A172 (cell line): ENCODE measurements around the gene MAP4K1. TPM values are rescaled to one million over a fixed set of nuclear protein-coding genes. Genes with fewer than 3 reads are reported as not detected.
"Not testable (repeated sequence)": the region's sequence is repeated elsewhere in the genome, so short reads cannot be mapped to it uniquely, and the experiment has no call there.

Experiments
- DNase-seq: peaks from one replicate; pipeline ENCODE4 v3.0.0-alpha.2; 2015; ENCODE audit warnings: low spot score
- total RNA-seq: library from RNA; depleted of rRNA; stranded (reverse); fragments of >200 nt; shearing (Covaris generic); gene quantifications from 2 replicates; pipeline ENCODE4 v1.2.3, GENCODE V29; 2014

MAP4K1 gene
- total RNA-seq, 1 experiment from 2014 or later, result 1.4 TPM

DNA sequence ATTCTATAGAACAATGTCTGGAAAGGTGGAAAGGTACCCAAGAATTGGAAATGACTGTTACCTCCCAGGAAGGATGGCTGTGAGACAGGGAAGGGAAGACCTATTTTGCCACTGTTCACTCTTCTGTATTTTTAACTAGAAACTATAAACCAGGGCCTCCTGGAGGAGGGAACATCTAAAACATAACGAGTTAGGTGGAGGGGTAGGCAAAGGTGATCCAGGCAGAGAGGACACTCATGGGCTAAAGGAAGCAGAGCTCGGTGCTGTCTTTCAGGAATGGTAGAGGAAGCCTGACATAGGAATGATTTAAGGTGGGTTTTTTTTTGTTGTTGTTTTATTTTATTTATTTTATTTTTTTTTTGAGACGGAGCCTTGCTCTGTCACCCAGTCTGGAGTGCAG is 7.1 kb upstream of the MAP4K1 start:
- DNase-seq, result no peak

DNA sequence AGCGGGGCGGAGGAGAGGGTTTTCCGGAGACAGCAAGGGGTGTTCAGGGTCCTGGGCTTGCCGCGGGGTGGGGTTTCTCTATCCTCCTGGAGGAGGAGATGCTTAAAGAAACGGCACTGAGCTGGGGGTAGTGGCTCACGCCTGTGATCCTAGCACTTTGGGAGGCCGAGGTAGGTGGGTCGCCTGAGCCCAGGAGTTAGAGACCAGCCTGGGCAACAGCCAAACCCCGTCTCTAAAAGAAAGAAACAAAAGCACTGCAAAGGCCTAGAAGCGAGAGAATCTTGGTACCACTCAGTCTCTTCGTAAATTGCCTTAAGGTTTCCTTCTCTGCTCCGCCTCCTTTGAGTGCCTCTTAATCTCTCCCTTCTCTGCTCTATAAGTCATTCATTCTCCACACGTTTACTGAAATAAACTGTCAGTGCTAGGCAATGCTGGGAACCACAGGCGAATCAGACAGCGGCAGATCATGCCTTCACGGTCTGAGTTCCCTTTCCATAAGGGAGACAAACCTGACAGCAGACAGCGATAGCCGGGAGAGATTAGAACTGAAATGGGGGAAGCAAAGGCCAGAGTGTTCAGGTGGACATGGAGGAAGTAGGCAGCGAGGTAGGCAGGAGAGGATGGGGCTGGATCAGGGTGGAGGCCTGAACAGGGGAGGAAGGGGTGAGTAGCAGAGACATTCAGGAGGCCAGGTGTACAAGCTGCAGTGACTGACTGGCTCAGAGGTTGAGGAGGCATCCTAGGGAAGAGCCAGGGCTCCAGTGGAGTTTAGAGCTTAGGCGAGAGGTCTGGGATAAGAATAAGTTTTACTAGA is 1.8 kb upstream of the MAP4K1 start:
- DNase-seq, result no peak

DNA sequence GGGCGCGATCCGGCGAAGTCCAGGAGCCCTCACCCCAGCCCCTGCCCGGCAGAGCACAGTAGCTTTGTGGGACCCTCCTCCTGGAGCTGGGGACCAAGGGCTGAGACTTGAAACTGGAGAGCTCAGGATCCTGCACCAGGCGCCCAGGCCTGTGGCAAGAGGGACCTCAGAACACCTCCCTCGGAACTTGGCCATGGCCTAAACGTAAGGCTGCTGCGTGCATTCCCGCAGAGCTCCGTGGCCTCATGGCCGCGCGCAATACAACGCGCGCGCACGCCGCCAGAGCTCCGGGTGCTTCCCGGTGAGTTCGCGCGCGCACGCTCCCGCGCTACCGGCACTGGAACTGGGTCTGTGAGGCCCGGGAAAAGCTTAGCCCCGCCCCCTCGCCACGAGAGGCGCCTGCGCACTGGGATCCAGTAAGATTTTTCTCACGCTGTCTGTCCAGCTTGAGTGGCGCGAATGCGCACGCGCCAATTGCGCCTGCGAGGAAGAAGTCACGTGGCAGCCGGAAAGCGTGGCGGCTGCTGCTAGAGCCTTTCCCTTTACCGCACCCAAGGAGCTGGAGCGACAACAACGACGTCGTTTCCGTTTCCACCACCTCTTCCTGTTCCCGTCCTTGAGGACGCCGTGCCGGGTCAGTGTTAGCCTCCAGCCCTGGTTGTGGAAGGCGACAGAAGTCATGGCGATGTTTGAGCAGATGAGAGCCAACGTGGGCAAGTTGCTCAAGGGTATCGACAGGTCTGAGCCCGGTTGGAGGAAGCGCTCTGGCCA is 1.0 kb upstream of the MAP4K1 start, which contains the start of gene EIF3K:
TSS of gene EIF3K (plus strand) at position 599 of the 771 bp plus-strand sequence. CDS start at position 680, 81 bp downstream.
- peak; percentile 99 for DNase-seq

DNA sequence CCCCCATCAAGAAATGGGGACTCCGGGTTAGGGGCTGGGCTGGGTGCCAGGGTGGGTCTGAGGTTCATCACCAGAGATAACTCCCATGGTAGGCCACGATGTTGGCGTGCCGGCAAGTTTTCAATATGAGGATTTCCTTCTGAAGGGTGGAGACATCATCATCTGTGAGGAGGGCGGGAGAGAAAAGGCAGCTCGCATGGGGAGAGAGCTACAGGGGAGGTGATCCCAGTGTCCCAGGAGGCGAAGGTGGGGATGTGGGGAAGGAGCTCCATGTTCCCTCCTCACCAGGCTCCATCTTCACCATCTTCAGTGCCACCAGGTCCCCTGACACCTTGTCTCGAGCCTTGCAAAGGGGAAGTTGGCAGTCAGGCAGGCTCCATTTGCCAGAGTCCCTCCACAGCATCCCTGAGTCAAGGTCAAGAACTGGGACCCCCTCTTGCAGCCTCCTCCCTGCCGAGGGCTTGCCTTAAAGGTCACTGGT is 430 bp downstream of the MAP4K1 start:
- no peak for DNase-seq

DNA sequence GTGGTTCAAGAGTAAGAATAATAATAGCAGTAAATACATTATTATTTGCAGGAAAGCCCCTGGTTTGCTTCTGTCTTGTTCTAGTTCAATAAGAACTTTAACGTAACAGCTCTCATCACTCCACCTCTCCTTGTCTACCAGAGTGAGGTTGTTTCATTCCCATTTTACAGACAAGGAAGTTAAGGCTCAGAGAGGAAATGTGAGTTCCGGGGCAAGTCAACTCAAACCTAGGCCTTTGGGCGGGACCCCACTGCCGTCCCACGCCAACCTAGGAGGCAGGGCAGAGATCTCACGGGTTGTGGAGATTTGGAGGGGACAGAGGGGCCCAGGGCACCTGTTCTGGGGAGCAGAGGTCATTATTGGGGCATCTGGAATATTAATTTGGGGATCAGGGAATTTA is 1.5 kb downstream of the MAP4K1 start:
- no peak for DNase-seq

DNA sequence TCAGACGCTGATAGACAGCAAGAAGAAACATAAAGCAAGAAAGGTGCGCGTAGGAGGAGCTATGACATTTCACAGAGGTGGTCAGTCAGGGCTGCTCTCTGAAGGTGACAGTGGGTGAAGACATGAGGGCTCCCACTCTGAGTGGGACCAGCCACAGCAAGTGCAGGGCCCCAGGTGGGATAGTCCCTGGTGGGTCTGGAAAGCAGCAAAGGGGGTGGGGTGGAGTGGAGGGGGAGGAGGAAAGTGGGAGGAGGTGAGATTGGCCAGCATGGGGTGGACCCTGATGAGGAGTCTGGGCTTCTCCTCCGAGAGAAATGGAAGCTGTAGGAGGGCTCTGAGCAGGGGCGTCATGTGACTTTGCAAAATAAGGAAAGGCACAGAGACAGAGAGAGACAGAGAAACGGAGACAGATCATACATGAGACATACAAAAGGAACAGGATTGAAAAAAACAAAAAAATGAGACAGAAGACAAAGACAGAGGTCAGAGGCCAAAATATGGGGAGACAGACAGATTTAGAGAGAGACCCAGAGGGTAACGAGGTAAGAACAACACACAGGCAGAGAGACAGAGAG is 2.7 kb downstream of the MAP4K1 start:
- DNase-seq, result no peak

DNA sequence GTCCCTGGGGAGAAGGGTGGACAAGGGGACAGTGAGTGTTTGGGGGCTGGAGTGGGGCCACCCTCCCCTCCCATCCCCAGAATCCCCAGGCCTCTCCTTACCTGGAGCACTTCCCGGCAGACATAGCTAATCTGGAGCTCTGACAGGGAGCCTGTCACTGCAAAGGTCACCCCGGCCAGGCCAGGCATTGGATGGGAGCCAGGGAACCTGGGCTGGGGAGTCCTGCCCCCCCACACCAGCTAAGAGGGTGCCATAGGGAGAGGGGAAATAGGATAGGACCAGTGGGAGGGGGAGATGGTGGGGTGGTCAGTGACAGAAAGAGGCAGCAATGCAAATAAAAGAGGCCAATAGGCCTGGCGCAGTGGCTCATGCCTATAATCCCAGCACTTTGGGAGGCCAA is 3.5 kb downstream of the MAP4K1 start:
- DNase-seq, result no peak

DNA sequence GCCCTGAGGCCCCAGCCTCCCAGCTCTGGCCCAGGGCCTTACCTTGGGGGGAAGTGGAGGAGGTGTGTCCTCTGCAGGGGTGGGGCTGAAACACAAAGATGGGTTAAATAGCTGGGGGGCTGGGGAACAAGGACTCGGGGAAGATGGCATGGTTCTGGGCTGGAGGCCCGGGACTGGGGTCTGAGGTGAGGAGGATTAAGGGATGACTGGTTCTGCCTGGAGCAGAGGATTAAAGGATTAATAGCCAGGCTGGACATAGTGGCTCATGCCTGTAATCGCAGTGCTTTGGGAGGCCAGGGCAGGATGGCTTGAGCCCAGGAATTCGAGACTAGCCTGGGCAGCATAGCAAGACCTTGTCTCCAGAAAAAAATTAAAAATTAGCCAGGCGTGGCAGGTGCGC is 11.6 kb downstream of the MAP4K1 start:
- DNase-seq, result no peak

DNA sequence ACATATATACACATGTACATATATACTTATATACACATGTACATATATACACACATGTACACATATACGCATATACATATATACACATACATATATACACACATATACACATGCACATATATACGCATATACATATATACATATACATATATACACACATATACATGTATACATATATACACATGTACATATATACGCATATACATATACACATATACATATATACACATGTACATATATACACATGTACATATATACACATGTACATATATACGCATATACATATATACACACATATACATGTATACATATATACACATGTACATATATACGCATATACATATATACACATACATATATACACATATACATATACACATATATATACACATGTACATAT is 14.9 kb downstream of the MAP4K1 start:
- not testable (repeated sequence) for DNase-seq

DNA sequence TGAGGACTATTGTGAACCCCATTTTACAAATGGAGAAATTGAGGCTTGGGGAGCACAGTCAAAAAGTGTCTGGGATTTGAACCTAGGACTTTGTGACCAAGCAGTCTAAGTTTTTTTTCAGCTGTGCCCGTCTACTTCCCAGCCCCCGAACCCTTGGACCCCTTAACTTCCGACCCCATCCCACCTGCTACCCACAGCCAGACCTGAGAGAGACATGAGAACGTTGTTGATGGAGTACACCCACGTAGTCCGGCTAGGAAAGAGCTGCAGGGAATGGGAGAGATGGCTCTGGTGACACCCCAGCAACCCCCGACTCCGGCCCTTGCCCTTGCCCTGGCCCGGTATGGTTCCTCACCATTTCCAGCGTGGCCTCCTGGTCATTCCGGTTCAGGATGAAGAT is 18.0 kb downstream of the MAP4K1 start:
- DNase-seq, result no peak

DNA sequence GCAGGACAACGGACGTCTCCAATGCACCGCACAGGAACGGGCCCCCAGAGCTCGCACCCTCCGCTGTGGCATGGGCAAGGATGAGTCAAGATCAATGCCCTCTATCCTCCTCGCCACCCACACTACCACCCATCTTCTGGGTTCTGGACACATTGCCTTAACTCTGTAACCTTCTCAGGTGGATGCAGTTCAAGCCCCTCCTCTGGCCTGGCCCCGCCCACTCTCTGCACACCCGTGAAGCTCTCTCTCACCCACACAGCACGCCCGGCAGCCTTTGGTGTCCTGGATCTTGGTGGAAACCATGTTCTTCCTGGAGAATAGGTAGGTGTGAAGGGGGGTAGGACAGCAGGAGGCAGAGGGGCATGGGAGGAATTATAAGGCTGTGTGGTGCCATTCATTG is 20.7 kb downstream of the MAP4K1 start:
- DNase-seq, result no peak

DNA sequence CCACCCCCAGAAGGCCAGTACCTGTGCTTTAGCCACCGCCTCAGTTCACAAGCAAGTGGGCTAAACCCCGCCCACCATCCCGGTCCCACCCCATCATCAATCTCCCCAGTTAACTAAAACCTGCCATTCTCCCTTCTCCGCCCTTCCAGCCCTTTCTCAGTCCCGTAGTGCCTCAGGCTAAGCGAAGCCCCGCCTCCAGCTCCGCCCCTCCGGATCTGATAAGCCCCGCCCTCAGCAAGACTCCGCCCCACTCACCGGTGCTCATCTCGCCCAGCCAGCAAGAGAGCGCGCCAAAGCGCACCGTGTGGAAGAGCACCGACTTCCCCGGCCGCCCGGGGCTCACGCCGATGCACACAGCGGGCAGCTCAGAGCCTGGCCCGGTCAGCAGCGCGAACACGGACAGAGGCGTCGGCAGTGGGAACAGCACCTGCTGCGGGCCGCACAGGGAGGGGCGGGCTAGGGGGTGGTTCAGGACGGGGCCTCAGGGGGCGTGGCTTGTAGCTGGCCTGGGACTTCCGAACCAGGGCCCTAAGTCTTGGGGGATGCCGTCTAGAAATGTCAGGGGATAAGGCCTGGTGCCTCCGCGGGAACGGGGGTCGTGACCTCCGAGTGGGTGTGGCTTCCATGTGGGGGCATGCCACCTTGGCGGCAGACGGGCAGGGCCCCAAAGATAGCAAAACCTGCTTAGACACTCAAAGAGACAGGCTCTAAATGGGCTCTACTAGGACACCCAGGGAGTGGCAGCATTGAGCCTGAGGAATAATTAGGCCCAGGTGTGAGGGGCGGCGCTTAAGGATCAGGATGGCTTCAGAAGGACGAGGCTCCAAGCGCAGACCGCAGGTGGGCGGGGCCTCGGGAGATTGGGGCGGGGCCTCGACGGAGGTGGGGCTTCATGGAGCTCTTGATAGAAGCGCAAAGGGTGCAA is 21.4 kb downstream of the MAP4K1 start:
- DNase-seq, result no peak

DNA sequence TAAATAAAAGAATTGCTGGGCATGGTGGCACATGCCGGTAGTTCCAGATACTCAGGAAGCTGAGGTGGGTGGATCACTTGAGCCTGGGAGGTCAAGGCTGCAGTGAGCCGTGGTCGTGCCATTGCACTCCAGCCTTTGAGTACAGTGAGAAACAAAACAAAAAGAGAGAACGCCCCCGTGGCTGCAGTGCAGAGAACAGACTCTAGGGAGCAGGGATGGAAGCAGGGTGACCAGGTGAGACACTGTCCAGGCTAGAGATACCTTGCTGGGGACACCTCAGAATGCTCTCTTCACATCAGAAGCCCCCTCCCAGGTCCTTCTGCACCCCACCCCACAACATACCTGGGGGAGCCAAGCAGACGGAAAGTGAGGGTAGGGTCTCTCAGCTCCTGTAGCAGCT is 24.8 kb downstream of the MAP4K1 start:
- DNase-seq, result no peak

DNA sequence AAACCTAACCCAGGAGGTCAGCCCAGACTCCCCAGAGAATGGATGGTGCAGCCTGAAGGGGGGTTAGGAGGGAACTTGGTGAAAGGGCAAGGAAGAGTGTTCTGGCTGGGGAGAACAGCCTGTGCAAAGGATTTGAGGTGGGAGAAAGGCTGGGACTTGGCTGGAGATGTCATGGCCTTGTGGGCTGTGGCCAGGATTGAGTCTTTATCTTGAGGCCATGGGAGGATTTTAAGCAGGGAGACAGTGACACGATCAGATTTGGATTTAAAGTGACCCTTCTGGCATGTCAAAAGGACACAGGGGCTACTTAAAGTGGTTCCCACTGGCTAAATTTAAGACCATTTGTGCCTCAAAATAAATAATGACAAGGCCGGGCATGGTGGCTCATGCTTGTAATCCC is 29.7 kb downstream of the MAP4K1 start:
- no peak for DNase-seq

DNA sequence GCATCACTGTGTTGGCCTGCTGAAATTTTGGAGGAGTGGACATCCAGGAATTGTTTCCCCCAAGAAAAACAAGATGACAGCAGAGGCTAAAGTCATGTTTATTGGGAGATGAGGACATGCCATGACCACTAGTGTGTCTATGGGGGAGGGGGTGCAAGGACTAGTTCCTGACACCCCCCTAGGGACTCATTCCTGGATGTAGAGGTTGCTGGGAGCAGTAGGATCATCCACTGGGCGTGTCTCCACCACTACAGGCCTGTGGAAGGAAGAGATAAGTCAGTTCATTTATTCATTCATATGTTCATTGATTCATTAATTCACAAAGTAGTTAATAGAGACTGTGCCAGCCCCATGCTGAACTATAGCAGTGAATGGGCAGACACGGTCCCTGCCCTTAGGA is 30.2 kb downstream of the MAP4K1 start:
- DNase-seq, result no peak

DNA sequence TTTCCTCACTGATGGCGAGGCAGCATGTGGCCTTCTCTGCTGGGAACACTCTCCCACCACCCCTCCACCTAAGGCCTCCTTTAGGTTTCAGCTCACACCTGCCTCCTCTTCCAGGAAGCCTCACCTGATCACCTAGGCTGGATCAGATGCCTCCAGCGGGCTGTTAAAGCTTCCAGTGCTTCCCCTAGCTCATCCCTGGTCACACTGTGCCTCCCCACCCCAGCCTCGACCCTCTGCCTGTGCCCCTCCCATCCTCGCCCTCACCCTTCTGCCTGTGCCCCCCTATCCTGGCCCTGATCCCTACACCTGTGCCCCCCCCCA is 33.8 kb downstream of the MAP4K1 start:
- no peak for DNase-seq

DNA sequence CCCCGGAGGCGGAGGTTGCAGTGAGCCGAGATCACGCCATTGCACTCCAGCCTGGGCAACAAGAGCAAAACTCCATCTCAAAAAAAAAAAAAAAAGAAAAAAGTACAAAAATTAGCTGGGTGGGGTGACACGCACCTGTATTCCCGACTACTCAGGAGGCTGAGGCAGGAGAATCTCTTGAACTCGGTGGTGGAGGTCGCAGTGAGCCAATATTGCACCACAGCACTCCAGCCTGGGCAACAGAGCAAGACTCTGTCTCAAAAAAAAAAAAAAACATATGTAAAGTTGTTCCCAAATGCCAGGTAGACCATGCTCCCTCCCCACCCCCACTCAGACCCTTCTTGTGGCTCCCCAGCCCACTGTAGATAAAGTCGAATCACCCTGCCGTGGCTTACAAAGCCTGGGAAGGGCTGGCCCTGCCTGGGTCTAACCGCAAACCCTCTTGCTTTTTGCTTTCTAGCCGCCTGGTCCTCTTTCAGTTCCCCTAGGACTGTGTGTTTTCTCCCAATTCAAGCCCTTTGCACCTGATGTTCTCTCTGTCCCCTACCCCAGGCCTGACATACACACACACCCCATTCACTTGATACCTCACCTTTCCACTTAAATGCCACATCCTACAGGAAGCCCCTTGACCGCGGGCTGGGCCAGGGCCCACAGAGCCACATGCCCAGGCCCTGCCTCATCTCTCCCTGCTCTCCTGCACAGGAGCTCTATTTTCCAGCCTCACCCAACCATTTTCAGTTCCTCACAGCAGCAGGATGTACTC is 34.4 kb downstream of the MAP4K1 start:
- no peak for DNase-seq

DNA sequence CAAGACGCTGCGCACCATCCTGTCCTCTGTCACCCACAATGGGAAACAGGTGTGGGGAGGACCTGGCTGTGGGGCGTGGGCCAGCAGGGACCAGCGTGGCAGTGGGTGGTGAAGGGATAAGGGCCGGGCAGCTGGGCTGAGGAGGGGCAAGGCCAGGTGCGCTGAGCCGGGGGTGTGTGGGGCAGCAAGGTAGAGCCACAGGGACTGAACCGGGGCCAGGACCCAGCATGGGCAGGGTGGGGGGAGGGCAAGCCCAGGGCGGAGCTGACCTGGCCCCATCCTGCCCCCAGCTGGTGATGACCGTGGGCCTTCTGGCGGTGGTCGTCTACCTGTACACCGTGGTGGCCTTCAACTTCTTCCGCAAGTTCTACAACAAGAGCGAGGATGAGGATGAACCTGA is 37.7 kb downstream of the MAP4K1 start:
- no peak for DNase-seq

DNA sequence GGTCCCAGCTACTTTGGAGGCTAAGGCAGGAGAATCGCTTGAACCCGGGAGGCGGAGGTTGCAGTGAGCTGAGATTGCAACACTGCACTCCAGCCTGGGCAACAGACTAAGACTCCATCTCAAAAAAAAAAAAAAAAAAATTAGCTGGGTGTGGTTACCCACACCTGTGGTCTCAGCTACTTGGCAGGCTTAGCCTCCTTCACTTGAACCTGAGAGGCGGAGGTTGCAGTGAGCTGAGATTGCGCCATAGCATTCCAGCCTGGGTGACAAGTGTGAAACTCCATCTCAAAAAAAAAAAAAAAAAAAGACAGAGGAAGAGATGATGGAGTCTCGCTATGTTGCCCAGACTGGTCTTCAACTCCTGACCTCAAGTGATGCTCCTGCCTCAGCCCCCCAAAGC is 38.4 kb downstream of the MAP4K1 start:
- not testable (repeated sequence) for DNase-seq

DNA sequence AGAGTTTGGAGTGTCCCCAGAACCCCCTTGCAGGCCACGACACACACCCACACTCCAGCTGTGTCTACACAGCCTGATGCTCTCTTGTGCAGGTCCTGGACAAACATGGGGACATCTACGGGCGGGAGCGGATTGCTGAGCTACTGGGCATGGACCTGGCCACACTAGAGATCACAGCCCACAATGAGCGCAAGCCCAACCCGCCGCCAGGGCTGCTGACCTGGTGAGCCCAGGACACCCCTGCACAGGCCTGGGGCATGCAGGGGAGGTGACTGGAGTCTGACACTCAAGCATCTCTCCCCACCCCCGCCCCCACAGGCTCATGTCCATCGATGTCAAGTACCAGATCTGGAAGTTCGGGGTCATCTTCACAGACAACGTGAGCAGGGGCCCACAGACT is 39.9 kb downstream of the MAP4K1 start:
- DNase-seq, result no peak

DNA sequence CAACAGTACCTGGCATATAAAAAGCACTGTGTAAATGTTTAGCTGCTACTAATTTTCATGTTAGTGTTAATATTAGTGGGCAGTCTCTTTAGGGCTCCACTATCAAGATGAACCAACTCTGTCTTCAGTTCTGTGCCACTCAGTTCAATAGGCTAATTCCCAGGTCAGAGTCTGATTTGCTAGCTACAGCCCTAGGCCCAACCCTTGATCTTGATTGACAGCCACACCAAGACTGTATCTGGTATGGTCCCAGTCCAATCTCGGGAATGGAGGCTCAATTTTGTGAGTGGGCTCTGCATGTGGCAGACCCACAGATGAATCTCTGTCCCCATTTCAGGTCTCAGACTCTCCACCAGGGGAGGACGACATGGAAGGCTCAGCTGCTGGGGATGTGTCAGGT is 46.1 kb downstream of the MAP4K1 start:
- no peak for DNase-seq
